SK-N-SH treated with all-trans-retinoic acid at 6 μM for 48 hours (cell line): ENCODE data around the gene PSAT1.

ENCODE experiments used
- ATAC-seq: fragments of 200-7000 bp; cut with Tn5 transposase; 3 replicates; pipeline ENCODE4 v1.9.1; 2020; ENCODE audit warnings: mild to moderate bottlenecking, moderate library complexity
- ARNTL ChIP-seq: fragments of 450-650 bp; formaldehyde crosslinking; IDR thresholded peaks from 2 replicates; pipeline ENCODE4 v1.5.0; 2020; ENCODE audit warnings: low read depth, mild to moderate bottlenecking, moderate library complexity, borderline replicate concordance
- BACH2 ChIP-seq: fragments of 250-450 bp; sonication (Bioruptor Pico); IDR thresholded peaks from 2 replicates; pipeline ENCODE4 v1.9.0; 2021; ENCODE audit warnings: mild to moderate bottlenecking, borderline replicate concordance
- CREB5 ChIP-seq: fragments of 250-450 bp; sonication (Bioruptor Pico); IDR thresholded peaks from 2 replicates; pipeline ENCODE4 v1.5.1; 2020; ENCODE audit warnings: low read depth, mild to moderate bottlenecking, moderate library complexity
- CSDC2 ChIP-seq: fragments of 250-450 bp; sonication (Bioruptor Pico); IDR thresholded peaks from 2 replicates; pipeline ENCODE4 v1.5.0; 2020; ENCODE audit warnings: mild to moderate bottlenecking, moderate library complexity
- ESRRG ChIP-seq: fragments of 250-450 bp; sonication (Bioruptor Pico); IDR thresholded peaks from 2 replicates; pipeline ENCODE4 v1.6.1; 2021; ENCODE audit warnings: mild to moderate bottlenecking
- GLIS3 ChIP-seq: fragments of 250-450 bp; sonication (Bioruptor Pico); IDR thresholded peaks from 2 replicates; pipeline ENCODE4 v1.5.0; 2020; ENCODE audit warnings: mild to moderate bottlenecking, moderate library complexity
- ISL1 ChIP-seq: fragments of 250-450 bp; sonication (Bioruptor Pico); IDR thresholded peaks from 2 replicates; pipeline ENCODE4 v2.1.2; 2022; ENCODE audit warnings: mild to moderate bottlenecking, moderate library complexity
- OSR1 ChIP-seq: fragments of 250-450 bp; sonication (Bioruptor Pico); IDR thresholded peaks from 2 replicates; pipeline ENCODE4 v1.8.0; 2022; ENCODE audit warnings: moderate library complexity, mild to moderate bottlenecking, inconsistent platforms
- PPARA ChIP-seq: fragments of 250-450 bp; sonication (Bioruptor Pico); IDR thresholded peaks from 2 replicates; pipeline ENCODE4 v1.5.0; 2020; ENCODE audit warnings: mild to moderate bottlenecking, borderline replicate concordance
- RARB ChIP-seq: fragments of 250-450 bp; sonication (Bioruptor Pico); IDR thresholded peaks from 2 replicates; pipeline ENCODE4 v1.8.0; 2021; ENCODE audit warnings: mild to moderate bottlenecking, moderate library complexity
- SNAI2 ChIP-seq: fragments of 250-450 bp; sonication (Bioruptor Pico); IDR thresholded peaks from 2 replicates; pipeline ENCODE4 v1.5.0; 2020; ENCODE audit warnings: mild to moderate bottlenecking, moderate library complexity
- TCF4 ChIP-seq: fragments of 250-450 bp; sonication (Bioruptor Pico); IDR thresholded peaks from 2 replicates; pipeline ENCODE4 v1.8.0; 2021; ENCODE audit warnings: mild to moderate bottlenecking, moderate library complexity, borderline replicate concordance
- TOX ChIP-seq: fragments of 250-450 bp; sonication (Bioruptor Pico); IDR thresholded peaks from 2 replicates; pipeline ENCODE4 v1.8.0; 2021; ENCODE audit warnings: mild to moderate bottlenecking, moderate library complexity, borderline replicate concordance
- TSHZ2 ChIP-seq: fragments of 250-450 bp; sonication (Bioruptor Pico); IDR thresholded peaks from 2 replicates; pipeline ENCODE4 v1.5.0; 2020; ENCODE audit warnings: mild to moderate bottlenecking, moderate library complexity
- ZC3H10 ChIP-seq: fragments of 250-450 bp; sonication (Bioruptor Pico); IDR thresholded peaks from 2 replicates; pipeline ENCODE4 v1.5.1; 2021; ENCODE audit warnings: mild to moderate bottlenecking, moderate library complexity
- ZFP3 ChIP-seq: fragments of 250-450 bp; sonication (Bioruptor Pico); IDR thresholded peaks from 2 replicates; pipeline ENCODE4 v1.5.0; 2020; ENCODE audit warnings: mild to moderate bottlenecking, moderate library complexity
- ZFP30 ChIP-seq: fragments of 450-650 bp; formaldehyde crosslinking; IDR thresholded peaks from 2 replicates; pipeline ENCODE4 v1.5.0; 2022; ENCODE audit warnings: mild to moderate bottlenecking, moderate library complexity
- ZNF565 ChIP-seq: fragments of 450-650 bp; formaldehyde crosslinking; conservative IDR thresholded peaks from 2 replicates; pipeline ENCODE4 v1.5.0; 2020; ENCODE audit warnings: low read depth, mild to moderate bottlenecking, moderate library complexity
- ZNF70 ChIP-seq: fragments of 450-650 bp; formaldehyde crosslinking; IDR thresholded peaks from 2 replicates; pipeline ENCODE4 v1.5.0; 2020; ENCODE audit warnings: mild to moderate bottlenecking, moderate library complexity
- ZNF8 ChIP-seq: fragments of 450-650 bp; formaldehyde crosslinking; IDR thresholded peaks from 2 replicates; pipeline ENCODE4 v1.5.0; 2020; ENCODE audit warnings: mild to moderate bottlenecking, moderate library complexity
- TF ChIP-seq, protein P1 (sequence below): fragments of 250-450 bp; sonication (Bioruptor Pico); IDR thresholded peaks from 2 replicates; pipeline ENCODE4 v1.8.0; 2021; ENCODE audit warnings: low read depth, mild to moderate bottlenecking, moderate library complexity, borderline replicate concordance
- TF ChIP-seq, protein P2 (sequence below): fragments of 250-450 bp; sonication (Bioruptor Pico); IDR thresholded peaks from 2 replicates; pipeline ENCODE4 v1.8.0; 2020; ENCODE audit warnings: mild to moderate bottlenecking, moderate library complexity, borderline replicate concordance

PSAT1 gene

DNA sequence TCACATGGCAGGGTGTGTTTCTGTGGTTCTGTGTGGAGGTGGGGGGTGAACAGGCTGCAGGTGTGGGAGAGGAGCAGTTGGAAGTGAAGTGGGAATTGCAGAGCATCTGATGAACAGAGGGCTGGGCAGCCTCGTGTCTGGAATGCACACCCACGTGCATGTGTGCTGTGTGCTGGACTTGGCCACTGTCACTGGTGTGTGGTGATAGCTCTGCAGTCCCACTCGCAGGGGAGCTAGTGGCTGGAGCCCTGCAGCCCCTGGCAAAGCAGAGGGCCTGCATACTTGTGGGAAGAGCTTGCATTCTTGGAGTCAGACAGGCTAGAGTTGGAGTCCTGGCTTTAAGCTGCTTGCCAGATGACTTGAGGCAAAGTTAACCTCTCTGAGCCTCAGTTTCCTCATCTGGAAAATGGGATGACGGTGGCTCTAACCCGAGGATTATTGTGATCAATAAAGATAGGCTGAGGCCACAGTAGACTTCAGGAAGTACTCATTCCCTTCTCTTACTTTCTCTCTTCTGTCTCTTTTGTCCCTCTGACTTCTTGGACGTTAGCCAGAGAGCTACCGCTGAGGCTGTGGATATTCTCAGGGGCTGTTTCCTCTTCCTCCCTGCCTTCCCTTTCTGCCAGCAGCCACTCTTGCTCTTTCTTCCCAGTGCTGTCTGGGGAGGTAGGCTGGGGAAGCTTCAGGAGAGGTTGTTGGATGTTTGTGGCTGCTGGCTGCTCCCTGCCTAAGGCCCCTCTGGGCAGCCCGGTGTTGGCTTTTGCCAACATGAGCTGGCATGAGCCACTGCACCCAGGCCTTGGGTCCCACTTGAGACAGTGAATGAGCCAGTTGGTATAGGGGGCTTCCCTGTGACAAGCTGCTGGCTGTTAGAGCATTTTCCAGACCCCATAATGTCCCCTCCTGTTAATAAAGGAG is 18.3 kb downstream of the PSAT1 start (continued):
- TF ChIP-seq, protein P1, sequence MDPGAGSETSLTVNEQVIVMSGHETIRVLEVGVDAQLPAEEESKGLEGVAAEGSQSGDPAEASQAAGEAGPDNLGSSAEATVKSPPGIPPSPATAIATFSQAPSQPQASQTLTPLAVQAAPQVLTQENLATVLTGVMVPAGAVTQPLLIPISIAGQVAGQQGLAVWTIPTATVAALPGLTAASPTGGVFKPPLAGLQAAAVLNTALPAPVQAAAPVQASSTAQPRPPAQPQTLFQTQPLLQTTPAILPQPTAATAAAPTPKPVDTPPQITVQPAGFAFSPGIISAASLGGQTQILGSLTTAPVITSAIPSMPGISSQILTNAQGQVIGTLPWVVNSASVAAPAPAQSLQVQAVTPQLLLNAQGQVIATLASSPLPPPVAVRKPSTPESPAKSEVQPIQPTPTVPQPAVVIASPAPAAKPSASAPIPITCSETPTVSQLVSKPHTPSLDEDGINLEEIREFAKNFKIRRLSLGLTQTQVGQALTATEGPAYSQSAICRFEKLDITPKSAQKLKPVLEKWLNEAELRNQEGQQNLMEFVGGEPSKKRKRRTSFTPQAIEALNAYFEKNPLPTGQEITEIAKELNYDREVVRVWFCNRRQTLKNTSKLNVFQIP: no peak
- TF ChIP-seq ZNF70 (no peak), ZNF8 (CRISPR knock-in tag) (no peak), CREB5 (no peak), ZFP3 (CRISPR knock-in tag) (no peak), ZNF565 (CRISPR knock-in tag) (no peak), CSDC2 (CRISPR knock-in tag) (no peak), TOX (no peak), ARNTL (CRISPR knock-in tag) (no peak)

GRCh38 chr9:78316166-78316892 is 19.4 kb downstream of the PSAT1 start:
- no peak for ATAC-seq
- no peak for TF ChIP-seq GLIS3 (CRISPR knock-in tag)
- TF ChIP-seq ZNF565 (CRISPR knock-in tag): no peak
- no peak for TF ChIP-seq ZNF70
- TF ChIP-seq SNAI2 (CRISPR knock-in tag): no peak
- TF ChIP-seq CSDC2 (CRISPR knock-in tag): no peak
- TF ChIP-seq ARNTL (CRISPR knock-in tag): no peak
- no peak for TF ChIP-seq ZFP3 (CRISPR knock-in tag)
- TF ChIP-seq, protein P2, sequence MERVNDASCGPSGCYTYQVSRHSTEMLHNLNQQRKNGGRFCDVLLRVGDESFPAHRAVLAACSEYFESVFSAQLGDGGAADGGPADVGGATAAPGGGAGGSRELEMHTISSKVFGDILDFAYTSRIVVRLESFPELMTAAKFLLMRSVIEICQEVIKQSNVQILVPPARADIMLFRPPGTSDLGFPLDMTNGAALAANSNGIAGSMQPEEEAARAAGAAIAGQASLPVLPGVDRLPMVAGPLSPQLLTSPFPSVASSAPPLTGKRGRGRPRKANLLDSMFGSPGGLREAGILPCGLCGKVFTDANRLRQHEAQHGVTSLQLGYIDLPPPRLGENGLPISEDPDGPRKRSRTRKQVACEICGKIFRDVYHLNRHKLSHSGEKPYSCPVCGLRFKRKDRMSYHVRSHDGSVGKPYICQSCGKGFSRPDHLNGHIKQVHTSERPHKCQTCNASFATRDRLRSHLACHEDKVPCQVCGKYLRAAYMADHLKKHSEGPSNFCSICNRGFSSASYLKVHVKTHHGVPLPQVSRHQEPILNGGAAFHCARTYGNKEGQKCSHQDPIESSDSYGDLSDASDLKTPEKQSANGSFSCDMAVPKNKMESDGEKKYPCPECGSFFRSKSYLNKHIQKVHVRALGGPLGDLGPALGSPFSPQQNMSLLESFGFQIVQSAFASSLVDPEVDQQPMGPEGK (CRISPR knock-in tag): no peak
- TF ChIP-seq ZC3H10 (CRISPR knock-in tag): no peak
- no peak for TF ChIP-seq TSHZ2
- no peak for TF ChIP-seq ZNF8 (CRISPR knock-in tag)
- TF ChIP-seq ESRRG (CRISPR knock-in tag): no peak
- no peak for TF ChIP-seq OSR1 (CRISPR knock-in tag)
- TF ChIP-seq TOX: no peak
- no peak for TF ChIP-seq ZFP30 (CRISPR knock-in tag)
- no peak for TF ChIP-seq ISL1 (CRISPR knock-in tag)
- no peak for TF ChIP-seq PPARA
- no peak for TF ChIP-seq TCF4 (CRISPR knock-in tag)

DNA sequence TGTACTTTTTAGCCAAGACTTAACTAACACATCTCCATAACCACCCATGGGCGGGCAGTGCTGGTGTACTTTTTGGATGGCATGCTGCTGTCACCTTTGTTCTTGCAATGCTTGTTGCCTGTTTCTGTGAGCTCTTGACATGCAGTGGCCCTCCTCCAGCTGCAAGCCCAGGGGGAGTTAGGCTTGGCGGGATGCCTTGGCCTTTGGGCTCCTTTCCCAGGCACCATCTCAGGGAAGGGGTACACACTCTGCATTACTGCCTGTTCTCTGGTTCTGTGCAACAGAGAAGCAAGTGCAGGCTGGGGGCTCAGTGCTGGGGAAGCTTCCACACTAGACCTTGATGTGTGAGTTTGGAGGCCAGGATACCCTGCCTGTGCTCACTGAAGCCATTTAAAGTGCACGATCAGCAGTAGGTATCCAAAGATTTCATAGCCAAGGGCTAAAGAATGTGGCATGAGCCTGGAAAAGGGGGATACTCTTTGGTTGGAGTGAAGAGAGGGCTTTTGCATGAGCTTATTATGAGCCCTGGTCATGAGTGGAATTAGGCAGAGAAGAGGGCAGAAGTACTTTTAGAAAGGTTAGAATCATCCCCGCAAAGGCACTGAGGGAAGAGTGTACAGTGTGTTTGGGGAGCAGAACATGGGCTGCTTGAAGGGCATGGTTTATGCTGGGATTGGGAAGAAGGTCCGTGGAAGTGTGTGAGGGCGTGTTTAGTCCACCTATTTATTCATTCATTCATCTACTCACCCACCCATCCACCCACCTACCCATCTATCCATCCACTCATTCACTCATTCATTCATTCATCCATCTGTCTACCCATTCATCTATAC is 22.5 kb downstream of the PSAT1 start:
- ATAC-seq: no peak
- TF ChIP-seq ARNTL (CRISPR knock-in tag) (no peak), SNAI2 (CRISPR knock-in tag) (no peak), BACH2 (no peak), ZNF70 (no peak), CREB5 (no peak), ESRRG (CRISPR knock-in tag) (no peak), OSR1 (CRISPR knock-in tag) (no peak), ZFP3 (CRISPR knock-in tag) (no peak), CSDC2 (CRISPR knock-in tag) (no peak), RARB (no peak), ISL1 (CRISPR knock-in tag) (no peak), PPARA (no peak)
- TF ChIP-seq, protein P1: no peak
